ENCODE data around the gene NUP85.

DNA sequence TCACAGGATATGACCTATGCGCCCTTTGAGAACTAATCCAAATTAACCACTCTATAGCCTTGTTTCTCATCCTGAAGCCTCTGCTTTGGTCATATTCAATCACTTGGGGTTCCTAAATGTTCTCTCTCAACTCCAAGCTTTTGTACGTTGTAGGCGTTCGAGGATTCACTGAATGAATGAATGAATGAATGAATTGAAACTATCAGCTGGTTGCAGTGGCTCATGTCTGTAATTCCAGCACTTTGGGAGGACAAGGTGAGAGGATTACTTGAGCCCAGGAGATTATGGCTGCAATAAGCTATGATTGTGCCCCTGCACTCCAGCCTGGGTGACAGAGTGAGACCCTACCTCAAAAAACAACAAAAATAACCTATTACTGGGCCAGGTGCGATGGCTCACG lies 16.9 kb upstream of the NUP85 start:
- TF ChIP-seq, protein P1, sequence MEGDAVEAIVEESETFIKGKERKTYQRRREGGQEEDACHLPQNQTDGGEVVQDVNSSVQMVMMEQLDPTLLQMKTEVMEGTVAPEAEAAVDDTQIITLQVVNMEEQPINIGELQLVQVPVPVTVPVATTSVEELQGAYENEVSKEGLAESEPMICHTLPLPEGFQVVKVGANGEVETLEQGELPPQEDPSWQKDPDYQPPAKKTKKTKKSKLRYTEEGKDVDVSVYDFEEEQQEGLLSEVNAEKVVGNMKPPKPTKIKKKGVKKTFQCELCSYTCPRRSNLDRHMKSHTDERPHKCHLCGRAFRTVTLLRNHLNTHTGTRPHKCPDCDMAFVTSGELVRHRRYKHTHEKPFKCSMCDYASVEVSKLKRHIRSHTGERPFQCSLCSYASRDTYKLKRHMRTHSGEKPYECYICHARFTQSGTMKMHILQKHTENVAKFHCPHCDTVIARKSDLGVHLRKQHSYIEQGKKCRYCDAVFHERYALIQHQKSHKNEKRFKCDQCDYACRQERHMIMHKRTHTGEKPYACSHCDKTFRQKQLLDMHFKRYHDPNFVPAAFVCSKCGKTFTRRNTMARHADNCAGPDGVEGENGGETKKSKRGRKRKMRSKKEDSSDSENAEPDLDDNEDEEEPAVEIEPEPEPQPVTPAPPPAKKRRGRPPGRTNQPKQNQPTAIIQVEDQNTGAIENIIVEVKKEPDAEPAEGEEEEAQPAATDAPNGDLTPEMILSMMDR (conservative IDR thresholded peaks at IDR 0.05; ENCODE audit: low read length): no peak
- no peak for TF ChIP-seq EZH2phosphoT487 (IDR thresholded peaks at IDR 0.05; ENCODE audit: borderline replicate concordance, low read depth, low read length)
